ENCODE results near the gene C2orf76. TPM values are rescaled to one million over a fixed set of nuclear protein-coding genes. Genes with fewer than 3 reads are reported as not detected.
"Not testable (repeated sequence)": the region's sequence is repeated elsewhere in the genome, so short reads cannot be mapped to it uniquely, and the experiment has no call there.

C2orf76 gene
- total RNA-seq, 2 donors from 2014 or later = 9.9 to 11.5 TPM

GRCh38 chr2:119282996-119283511, 83.6 kb downstream of the C2orf76 start:
- intact Hi-C loops (cut with DNase I) = loop anchor here in 1 of 2 donors (10.0 kb wide), 1 partner anchor 398 kb away; no protein-coding TSS in a partner anchor

GRCh38 chr2:119282146-119282995, 84.3 kb downstream of the C2orf76 start:
- intact Hi-C loops (cut with DNase I) = loop anchor here in 1 of 2 donors (10.0 kb wide), 1 partner anchor 398 kb away; no protein-coding TSS in a partner anchor
- DNase-seq = no peak
- peak in 1 of 2 donors; percentile 15 for ATAC-seq

More at GRCh38 chr2:119282996-119283511, 83.6 kb downstream of the C2orf76 start:
- ATAC-seq (peak; percentile 83 to 87), DNase-seq (peak; percentile 41)

GRCh38 chr2:119280680-119281079, 86.0 kb downstream of the C2orf76 start:
- ATAC-seq = no peak
- DNase-seq = no peak
- intact Hi-C loops (cut with DNase I) = loop anchor here in 1 of 2 donors (10.0 kb wide), 1 partner anchor 396 kb away; no protein-coding TSS in a partner anchor

GRCh38 chr2:119279666-119280065, 87.0 kb downstream of the C2orf76 start:
- ATAC-seq = no peak
- intact Hi-C loops (cut with DNase I) = loop anchor here in 1 of 2 donors (10.0 kb wide), 1 partner anchor 395 kb away; no protein-coding TSS in a partner anchor
- no peak for DNase-seq

GRCh38 chr2:119278946-119279345, 87.7 kb downstream of the C2orf76 start:
- ATAC-seq (no peak), DNase-seq (no peak)
- intact Hi-C loops (cut with DNase I) = no loop called here

- DNase-seq; ATAC-seq; intact Hi-C loops (cut with DNase I): not testable (repeated sequence)
These were observed 88.2 kb downstream of the C2orf76 start for GRCh38 chr2:119278385-119278784.

GRCh38 chr2:119276864-119277263, 89.8 kb downstream of the C2orf76 start:
- ATAC-seq (no peak), DNase-seq (no peak)
- intact Hi-C loops (cut with DNase I) = no loop called here

- DNase-seq (no peak), ATAC-seq (no peak)
- intact Hi-C loops (cut with DNase I) = loop anchor here (10.0 kb wide), 2 partner anchors 53 to 253 kb away; no protein-coding TSS in a partner anchor
These were observed 99.0 kb downstream of the C2orf76 start for GRCh38 chr2:119267604-119268003.

- ATAC-seq = no peak
- DNase-seq = no peak
- intact Hi-C loops (cut with DNase I) = loop anchor here (10.0 kb wide), 2 partner anchors 51 to 251 kb away; no protein-coding TSS in a partner anchor
These were observed 100.5 kb downstream of the C2orf76 start for GRCh38 chr2:119266091-119266589.

GRCh38 chr2:119265693-119266066, 101.0 kb downstream of the C2orf76 start:
- no peak for DNase-seq
- no peak for ATAC-seq
- intact Hi-C loops (cut with DNase I) = loop anchor here (10.0 kb wide), 2 partner anchors 51 to 251 kb away; no protein-coding TSS in a partner anchor

- peak; percentile 61 to 85 for ATAC-seq
- intact Hi-C loops (cut with DNase I) = loop anchor here (10.0 kb wide), 2 partner anchors 50 to 250 kb away; no protein-coding TSS in a partner anchor
- no peak for DNase-seq
These were observed 101.6 kb downstream of the C2orf76 start for GRCh38 chr2:119264781-119265692.

- intact Hi-C loops (cut with DNase I) = loop anchor here (10.0 kb wide), 2 partner anchors 49 to 249 kb away; no protein-coding TSS in a partner anchor
- peak in 1 of 2 donors; percentile 46 for ATAC-seq
- no peak for DNase-seq
These were observed 103.0 kb downstream of the C2orf76 start for GRCh38 chr2:119263656-119264055.

GRCh38 chr2:119263025-119263424, 103.6 kb downstream of the C2orf76 start:
- intact Hi-C loops (cut with DNase I) = loop anchor here (10.0 kb wide), 2 partner anchors 48 to 248 kb away; no protein-coding TSS in a partner anchor
- no peak for ATAC-seq
- DNase-seq = no peak

GRCh38 chr2:119261493-119262225, 105.0 kb downstream of the C2orf76 start:
- ATAC-seq (no peak), DNase-seq (no peak)
- intact Hi-C loops (cut with DNase I) = loop anchor here (10.0 kb wide), 2 partner anchors 47 to 247 kb away; no protein-coding TSS in a partner anchor

- no peak for DNase-seq
- no peak for ATAC-seq
- intact Hi-C loops (cut with DNase I) = loop anchor here (10.0 kb wide), 2 partner anchors 46 to 246 kb away; no protein-coding TSS in a partner anchor
These were observed 105.8 kb downstream of the C2orf76 start for GRCh38 chr2:119260646-119261492.

GRCh38 chr2:119259296-119259860, 107.3 kb downstream of the C2orf76 start:
- no peak for DNase-seq
- no peak for ATAC-seq
- intact Hi-C loops (cut with DNase I) = no loop called here

GRCh38 chr2:119257198-119257597, 109.4 kb downstream of the C2orf76 start:
- ATAC-seq (no peak), DNase-seq (no peak)
- intact Hi-C loops (cut with DNase I) = no loop called here

Measured in left cardiac atrium (tissue), 4 donors.